ENCODE measurements around the gene MEN1. TPM values are rescaled to one million over a fixed set of nuclear protein-coding genes. Genes with fewer than 3 reads are reported as not detected.

MEN1 gene
- total and polyA plus RNA-seq, 9 of the 15 experiments (the other 6 are each of a cell fraction or from before 2014, with no cell fraction given) = 3.4 to 57.2 (median 19.3) TPM

DNA sequence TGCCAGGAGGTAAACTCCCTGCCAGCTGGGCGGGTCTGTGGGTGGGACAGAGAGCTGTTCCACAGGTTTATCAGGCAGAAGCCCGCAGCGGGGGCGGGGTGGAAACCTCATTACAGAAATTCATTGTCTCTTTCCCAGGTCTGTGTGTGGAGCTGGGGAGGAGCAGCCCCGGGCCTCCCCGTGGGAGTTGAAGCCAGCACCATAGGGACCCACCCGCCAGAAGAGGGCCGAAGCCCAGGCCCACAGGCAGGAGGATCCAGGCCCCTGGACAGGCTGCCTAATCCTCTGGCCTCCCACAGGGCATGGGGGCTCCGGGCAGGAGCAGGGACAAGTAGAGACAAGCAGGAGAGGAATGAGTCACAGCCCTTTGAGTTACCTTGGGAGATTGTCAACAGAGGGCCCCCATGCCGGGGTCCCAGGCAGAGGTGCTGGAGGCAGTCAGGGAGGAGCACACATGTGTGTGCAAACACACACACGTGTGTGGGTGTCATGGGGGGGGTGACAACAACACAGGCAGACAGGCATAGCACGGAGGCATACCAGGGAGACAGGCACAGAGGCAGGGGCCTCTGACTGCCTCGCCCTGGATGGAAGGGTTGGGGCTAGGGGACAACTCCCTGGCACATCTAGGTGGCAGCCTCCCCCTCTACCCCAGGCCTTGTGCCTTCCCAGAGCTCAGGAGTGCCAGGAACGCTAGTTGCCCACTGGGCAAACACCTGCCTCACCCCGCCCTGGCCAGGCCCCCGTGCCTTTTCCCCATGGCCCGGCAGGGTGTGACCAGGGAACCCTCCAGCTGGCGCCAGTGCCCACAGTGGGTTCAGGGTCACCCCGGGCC, 32.7 kb upstream of the MEN1 start (continued):
- TF ChIP-seq, protein P1, sequence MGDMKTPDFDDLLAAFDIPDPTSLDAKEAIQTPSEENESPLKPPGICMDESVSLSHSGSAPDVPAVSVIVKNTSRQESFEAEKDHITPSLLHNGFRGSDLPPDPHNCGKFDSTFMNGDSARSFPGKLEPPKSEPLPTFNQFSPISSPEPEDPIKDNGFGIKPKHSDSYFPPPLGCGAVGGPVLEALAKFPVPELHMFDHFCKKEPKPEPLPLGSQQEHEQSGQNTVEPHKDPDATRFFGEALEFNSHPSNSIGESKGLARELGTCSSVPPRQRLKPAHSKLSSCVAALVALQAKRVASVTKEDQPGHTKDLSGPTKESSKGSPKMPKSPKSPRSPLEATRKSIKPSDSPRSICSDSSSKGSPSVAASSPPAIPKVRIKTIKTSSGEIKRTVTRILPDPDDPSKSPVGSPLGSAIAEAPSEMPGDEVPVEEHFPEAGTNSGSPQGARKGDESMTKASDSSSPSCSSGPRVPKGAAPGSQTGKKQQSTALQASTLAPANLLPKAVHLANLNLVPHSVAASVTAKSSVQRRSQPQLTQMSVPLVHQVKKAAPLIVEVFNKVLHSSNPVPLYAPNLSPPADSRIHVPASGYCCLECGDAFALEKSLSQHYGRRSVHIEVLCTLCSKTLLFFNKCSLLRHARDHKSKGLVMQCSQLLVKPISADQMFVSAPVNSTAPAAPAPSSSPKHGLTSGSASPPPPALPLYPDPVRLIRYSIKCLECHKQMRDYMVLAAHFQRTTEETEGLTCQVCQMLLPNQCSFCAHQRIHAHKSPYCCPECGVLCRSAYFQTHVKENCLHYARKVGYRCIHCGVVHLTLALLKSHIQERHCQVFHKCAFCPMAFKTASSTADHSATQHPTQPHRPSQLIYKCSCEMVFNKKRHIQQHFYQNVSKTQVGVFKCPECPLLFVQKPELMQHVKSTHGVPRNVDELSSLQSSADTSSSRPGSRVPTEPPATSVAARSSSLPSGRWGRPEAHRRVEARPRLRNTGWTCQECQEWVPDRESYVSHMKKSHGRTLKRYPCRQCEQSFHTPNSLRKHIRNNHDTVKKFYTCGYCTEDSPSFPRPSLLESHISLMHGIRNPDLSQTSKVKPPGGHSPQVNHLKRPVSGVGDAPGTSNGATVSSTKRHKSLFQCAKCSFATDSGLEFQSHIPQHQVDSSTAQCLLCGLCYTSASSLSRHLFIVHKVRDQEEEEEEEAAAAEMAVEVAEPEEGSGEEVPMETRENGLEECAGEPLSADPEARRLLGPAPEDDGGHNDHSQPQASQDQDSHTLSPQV (IDR thresholded peaks at IDR 0.05) = 0 out of 2 replicates have a peak, but pooled peaks have one; percentile 56
- peak; percentile 57 for TF ChIP-seq ARID1B (IDR thresholded peaks at IDR 0.05)
- TF ChIP-seq KDM5B (IDR thresholded peaks at IDR 0.05; ENCODE audit: insufficient replicate concordance, low read depth, low read length) = peak; percentile 33
- peak; percentile 74 for TF ChIP-seq JUND (IDR thresholded peaks at IDR 0.05; ENCODE audit: borderline replicate concordance, low read depth, low read length)
- peak; percentile 30; the same call in 1 of the 3 replicates for TF ChIP-seq JUND (tag; IDR thresholded peaks at IDR 0.05; ENCODE audit: borderline replicate concordance, low read depth, low read length)
- TF ChIP-seq ESRRA (IDR thresholded peaks at IDR 0.05; ENCODE audit: borderline replicate concordance, low read depth) = no peak
- TF ChIP-seq, protein P2, sequence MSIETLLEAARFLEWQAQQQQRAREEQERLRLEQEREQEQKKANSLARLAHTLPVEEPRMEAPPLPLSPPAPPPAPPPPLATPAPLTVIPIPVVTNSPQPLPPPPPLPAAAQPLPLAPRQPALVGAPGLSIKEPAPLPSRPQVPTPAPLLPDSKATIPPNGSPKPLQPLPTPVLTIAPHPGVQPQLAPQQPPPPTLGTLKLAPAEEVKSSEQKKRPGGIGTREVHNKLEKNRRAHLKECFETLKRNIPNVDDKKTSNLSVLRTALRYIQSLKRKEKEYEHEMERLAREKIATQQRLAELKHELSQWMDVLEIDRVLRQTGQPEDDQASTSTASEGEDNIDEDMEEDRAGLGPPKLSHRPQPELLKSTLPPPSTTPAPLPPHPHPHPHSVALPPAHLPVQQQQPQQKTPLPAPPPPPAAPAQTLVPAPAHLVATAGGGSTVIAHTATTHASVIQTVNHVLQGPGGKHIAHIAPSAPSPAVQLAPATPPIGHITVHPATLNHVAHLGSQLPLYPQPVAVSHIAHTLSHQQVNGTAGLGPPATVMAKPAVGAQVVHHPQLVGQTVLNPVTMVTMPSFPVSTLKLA (conservative IDR thresholded peaks at IDR 0.05) = peak; percentile 52 to 69; a peak in 2 of 4 replicates
- peak; percentile 66 for TF ChIP-seq SMARCA4 (IDR thresholded peaks at IDR 0.05)
- peak; percentile 54 for TF ChIP-seq EGR1 (conservative IDR thresholded peaks at IDR 0.05)
- peak in 1 of 2 experiments; percentile 47; a peak in 2 of 4 replicates for TF ChIP-seq HDAC1 (IDR thresholded peaks at IDR 0.05)
- TF ChIP-seq CTBP1 (IDR thresholded peaks at IDR 0.05; ENCODE audit: borderline replicate concordance) = 0 out of 2 replicates have a peak, but pooled peaks have one; percentile 31
- peak; percentile 69 for TF ChIP-seq SMARCE1 (IDR thresholded peaks at IDR 0.05)
- TF ChIP-seq POLR2AphosphoS5 (IDR thresholded peaks at IDR 0.05; ENCODE audit: control insufficient read depth, insufficient read depth, low read depth, low read length) = 0 out of 2 replicates have a peak, but pooled peaks have one; percentile 17
- TF ChIP-seq, protein P3, sequence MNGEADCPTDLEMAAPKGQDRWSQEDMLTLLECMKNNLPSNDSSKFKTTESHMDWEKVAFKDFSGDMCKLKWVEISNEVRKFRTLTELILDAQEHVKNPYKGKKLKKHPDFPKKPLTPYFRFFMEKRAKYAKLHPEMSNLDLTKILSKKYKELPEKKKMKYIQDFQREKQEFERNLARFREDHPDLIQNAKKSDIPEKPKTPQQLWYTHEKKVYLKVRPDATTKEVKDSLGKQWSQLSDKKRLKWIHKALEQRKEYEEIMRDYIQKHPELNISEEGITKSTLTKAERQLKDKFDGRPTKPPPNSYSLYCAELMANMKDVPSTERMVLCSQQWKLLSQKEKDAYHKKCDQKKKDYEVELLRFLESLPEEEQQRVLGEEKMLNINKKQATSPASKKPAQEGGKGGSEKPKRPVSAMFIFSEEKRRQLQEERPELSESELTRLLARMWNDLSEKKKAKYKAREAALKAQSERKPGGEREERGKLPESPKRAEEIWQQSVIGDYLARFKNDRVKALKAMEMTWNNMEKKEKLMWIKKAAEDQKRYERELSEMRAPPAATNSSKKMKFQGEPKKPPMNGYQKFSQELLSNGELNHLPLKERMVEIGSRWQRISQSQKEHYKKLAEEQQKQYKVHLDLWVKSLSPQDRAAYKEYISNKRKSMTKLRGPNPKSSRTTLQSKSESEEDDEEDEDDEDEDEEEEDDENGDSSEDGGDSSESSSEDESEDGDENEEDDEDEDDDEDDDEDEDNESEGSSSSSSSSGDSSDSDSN (IDR thresholded peaks at IDR 0.05; ENCODE audit: borderline replicate concordance in 1 of 2, low read depth in 2 of 2, low read length in 2 of 2) = peak in 1 of 2 experiments; percentile 70; a peak in 1 of 4 replicates
- TF ChIP-seq CBFA2T2 (conservative IDR thresholded peaks at IDR 0.05) = no peak
